Measurements from ENCODE around the gene FOXL3. TPM values are rescaled to one million over a fixed set of nuclear protein-coding genes. Genes with fewer than 3 reads are reported as not detected.

Gene FOXL3
- total RNA-seq, 1 experiment from 2014 or later: not detected

- no peak for DNase-seq (ENCODE audit: low spot score)
These were observed 48.5 kb downstream of the FOXL3 start for GRCh38 chr7:338295-339061.

GRCh38 chr7:339062-339342, 49.0 kb downstream of the FOXL3 start:
- no peak for DNase-seq (ENCODE audit: low spot score)

DNA sequence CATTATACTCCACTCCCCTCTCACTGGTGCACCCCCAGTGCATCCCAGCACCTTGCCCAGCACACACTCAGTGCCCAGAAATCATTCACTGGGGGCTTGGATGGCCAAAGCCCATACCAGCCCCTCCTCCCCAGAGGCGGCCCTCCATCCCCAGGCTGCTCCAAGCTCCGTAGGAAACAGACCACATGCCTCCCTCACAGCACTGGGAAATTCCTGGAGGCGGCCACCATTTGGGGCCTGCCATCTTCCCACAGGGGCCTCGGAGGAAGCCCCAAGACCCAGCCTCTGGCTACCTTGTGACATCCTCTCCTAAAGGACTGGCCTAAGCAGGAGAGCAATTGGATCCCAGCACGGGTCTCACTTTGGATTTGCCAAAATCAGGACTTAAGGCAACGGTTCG, 49.7 kb downstream of the FOXL3 start:
- DNase-seq (ENCODE audit: low spot score): no peak

DNA sequence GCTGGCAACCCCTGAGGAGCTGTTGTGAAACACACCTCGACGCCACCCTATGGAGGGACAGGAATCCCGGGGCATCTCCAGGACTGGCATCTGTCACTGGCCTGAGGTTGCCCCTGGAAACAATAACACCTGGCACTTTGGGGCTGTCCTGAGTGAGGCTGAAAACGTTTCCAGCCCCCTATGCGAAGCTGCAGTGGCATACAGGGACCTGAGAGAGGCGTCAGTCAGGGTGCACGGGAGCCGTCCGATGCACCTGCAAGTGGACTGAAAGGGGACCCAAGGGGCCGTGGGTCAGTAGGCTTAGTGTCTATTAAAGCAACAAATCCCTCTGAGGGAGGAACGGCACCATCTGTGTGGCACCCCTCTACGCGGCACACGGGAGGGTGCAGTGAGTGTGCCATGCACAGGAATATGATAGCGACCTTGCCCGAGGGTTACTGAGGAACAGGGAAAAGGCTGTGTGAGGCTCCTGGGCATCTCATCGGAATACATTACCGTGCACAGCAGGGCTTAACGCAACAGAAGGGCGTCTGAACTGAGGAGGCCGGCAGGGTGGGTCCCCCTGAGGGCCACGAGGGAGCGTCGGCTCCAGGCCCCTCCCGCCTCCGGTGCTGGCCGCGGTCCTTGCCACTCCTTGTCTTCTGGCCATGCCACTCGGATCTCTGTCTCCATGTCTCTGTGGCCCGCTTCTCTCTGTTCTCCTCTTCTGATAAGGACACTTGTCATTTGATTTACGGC, 50.4 kb downstream of the FOXL3 start:
- DNase-seq (ENCODE audit: low spot score): no peak

Other genes starting within 250 kb of the FOXL3 start
- gene FAM20C, start 97.6 kb upstream of the FOXL3 start, total RNA-seq (2014; rRNA removed; shearing (Covaris generic)): 27.1 and 30.2 TPM in 2 replicates
- gene PDGFA, start 229.7 kb downstream of the FOXL3 start, total RNA-seq (2014; rRNA removed; shearing (Covaris generic)): 39.2 and 39.9 TPM in 2 replicates

Measured in A172 (cell line).